Suprapubic skin (tissue), 3 donors: ENCODE measurements around the gene CAPN7.

Source experiments
- CTCF ChIP-seq, 2 donors: fragments of 200-600 bp in 1 of 2; fragments of 450-650 bp in 1 of 2; sonication (generic) in 1 of 2; IDR thresholded peaks; one replicate each; pipeline ENCODE4 v1.5.1; 2016 to 2019; ENCODE audit warnings: antibody characterized with exemption in 2 of 2, mild to moderate bottlenecking in 1 of 2, moderate library complexity in 1 of 2
- POLR2AphosphoS5 ChIP-seq, 3 donors: sonication (generic); formaldehyde crosslinking; IDR thresholded peaks; one replicate each; pipeline ENCODE4 v1.6.1; 2017; ENCODE audit warnings: antibody characterized with exemption in 3 of 3

GRCh38 chr3:15292765-15293522 is 86.9 kb downstream of the CAPN7 start:
- TF ChIP-seq CTCF (IDR thresholded peaks at IDR 0.05) (no peak), POLR2AphosphoS5 (IDR thresholded peaks at IDR 0.05) (no peak)
